SK-N-SH (cell line): Measurements from ENCODE around the gene AUTS2.

ENCODE experiments used
- ELF1 ChIP-seq: IDR thresholded peaks from 2 replicates; pipeline ENCODE4 v1.4.0; 2012
- JUND ChIP-seq: IDR thresholded peaks from 2 replicates; pipeline ENCODE4 v1.4.0; 2012
- RAD21 ChIP-seq: IDR thresholded peaks from 2 replicates; pipeline ENCODE4 v1.6.1; 2012; ENCODE audit warnings: mild to moderate bottlenecking, low read length
- TF ChIP-seq, protein P1 (sequence below): fragments of 200-600 bp; sonication (generic); IDR thresholded peaks from 2 replicates; pipeline ENCODE4 v1.6.1; 2017; ENCODE audit warnings: antibody characterized with exemption, mild to moderate bottlenecking, moderate library complexity

DNA sequence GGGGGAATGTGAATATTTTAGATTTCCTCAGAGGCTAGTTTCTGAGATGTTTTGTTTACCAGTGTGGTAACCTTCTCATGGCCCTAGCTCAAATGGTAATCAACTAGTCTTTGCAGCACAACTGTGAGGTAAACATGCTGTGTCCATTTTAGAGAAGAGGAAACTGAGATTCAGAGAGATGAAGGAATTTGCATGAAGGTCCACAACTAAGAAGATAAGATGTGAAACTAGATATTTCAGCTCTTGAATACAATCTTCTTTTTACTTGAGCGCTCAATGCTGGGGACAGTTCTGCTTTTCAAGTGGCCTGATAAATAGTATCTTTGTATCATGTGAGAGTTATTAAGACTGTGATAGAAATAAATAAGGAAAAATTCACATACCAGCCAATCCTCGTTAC, 245.4 kb downstream of the AUTS2 start:
- TF ChIP-seq, protein P1, sequence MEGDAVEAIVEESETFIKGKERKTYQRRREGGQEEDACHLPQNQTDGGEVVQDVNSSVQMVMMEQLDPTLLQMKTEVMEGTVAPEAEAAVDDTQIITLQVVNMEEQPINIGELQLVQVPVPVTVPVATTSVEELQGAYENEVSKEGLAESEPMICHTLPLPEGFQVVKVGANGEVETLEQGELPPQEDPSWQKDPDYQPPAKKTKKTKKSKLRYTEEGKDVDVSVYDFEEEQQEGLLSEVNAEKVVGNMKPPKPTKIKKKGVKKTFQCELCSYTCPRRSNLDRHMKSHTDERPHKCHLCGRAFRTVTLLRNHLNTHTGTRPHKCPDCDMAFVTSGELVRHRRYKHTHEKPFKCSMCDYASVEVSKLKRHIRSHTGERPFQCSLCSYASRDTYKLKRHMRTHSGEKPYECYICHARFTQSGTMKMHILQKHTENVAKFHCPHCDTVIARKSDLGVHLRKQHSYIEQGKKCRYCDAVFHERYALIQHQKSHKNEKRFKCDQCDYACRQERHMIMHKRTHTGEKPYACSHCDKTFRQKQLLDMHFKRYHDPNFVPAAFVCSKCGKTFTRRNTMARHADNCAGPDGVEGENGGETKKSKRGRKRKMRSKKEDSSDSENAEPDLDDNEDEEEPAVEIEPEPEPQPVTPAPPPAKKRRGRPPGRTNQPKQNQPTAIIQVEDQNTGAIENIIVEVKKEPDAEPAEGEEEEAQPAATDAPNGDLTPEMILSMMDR = no peak
- TF ChIP-seq ELF1 (no peak), RAD21 (no peak), JUND (no peak)
